ENCODE measurements around the gene CDH13.

CDH13 gene

GRCh38 chr16:83742124-83742899, 1115.5 kb downstream of the CDH13 start:
- no peak for DNase-seq

DNA sequence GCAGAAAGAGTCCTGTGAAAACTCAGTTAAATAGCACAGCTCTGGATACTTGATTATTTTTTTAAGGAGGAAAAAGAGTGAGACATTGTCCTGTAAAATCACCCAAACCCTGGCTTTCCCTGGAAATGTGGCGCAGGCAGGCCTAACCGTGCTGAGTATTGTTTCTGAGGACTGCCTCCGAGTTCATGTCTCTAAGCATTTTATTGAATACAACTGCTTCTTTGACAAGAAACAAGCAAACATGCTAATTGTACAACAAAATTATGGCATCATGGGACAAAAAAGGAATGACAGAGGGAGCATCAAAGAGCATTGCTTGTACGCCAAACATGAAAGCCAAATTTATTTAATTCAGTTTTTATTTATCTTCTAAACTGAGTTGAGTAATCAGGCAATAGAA, 1116.5 kb downstream of the CDH13 start:
- Mint-ChIP-seq H3K4me3 (no peak overlapping the region), H3K4me1 (peaks cover 26% of the 10 kb centered on the region), H3K27ac (no peak overlapping the region), H3K27me3 (ENCODE audit: low read depth, poor library complexity) (no peaks in the 10 kb centered on the region), H3K9me3 (peaks cover 4% of the 10 kb centered on the region), H3K36me3 (ENCODE audit: low read depth) (no peaks in the 10 kb centered on the region)
- TF ChIP-seq, protein P1, sequence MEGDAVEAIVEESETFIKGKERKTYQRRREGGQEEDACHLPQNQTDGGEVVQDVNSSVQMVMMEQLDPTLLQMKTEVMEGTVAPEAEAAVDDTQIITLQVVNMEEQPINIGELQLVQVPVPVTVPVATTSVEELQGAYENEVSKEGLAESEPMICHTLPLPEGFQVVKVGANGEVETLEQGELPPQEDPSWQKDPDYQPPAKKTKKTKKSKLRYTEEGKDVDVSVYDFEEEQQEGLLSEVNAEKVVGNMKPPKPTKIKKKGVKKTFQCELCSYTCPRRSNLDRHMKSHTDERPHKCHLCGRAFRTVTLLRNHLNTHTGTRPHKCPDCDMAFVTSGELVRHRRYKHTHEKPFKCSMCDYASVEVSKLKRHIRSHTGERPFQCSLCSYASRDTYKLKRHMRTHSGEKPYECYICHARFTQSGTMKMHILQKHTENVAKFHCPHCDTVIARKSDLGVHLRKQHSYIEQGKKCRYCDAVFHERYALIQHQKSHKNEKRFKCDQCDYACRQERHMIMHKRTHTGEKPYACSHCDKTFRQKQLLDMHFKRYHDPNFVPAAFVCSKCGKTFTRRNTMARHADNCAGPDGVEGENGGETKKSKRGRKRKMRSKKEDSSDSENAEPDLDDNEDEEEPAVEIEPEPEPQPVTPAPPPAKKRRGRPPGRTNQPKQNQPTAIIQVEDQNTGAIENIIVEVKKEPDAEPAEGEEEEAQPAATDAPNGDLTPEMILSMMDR (IDR thresholded peaks at IDR 0.05) = no peak
- no peak for DNase-seq

More at GRCh38 chr16:83742124-83742899, 1115.5 kb downstream of the CDH13 start:
- no peaks in the 10 kb centered on the region for H3K27me3 Mint-ChIP-seq (ENCODE audit: low read depth, poor library complexity)
- no peaks in the 10 kb centered on the region for H3K36me3 Mint-ChIP-seq (ENCODE audit: low read depth)
- peak overlapping the region; percentile 29 for H3K27ac Mint-ChIP-seq
- H3K4me1 Mint-ChIP-seq = peaks cover 30% of the 10 kb centered on the region
- H3K9me3 Mint-ChIP-seq = peaks cover 4% of the 10 kb centered on the region
- TF ChIP-seq, protein P1 (IDR thresholded peaks at IDR 0.05) = no peak
- H3K4me3 Mint-ChIP-seq = no peak overlapping the region

DNA sequence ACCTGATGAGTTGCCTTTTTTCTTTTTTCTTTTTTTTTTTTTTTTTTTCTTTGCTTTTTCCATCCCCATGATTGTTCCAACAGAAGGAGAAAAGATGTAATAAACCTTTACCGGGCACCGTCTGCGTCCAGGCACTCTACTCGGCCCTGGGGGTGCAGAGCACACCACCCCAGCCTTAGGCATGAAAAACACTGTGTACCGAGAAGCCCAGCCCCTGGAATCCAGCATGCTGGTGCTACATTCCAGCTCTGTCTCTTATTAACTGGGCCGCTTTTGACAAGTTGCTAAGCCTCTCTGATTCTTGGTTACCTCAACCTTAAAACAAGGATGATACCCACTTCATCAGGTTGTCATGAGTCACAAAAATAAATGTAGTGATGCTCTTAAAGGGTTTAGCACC, 1117.0 kb downstream of the CDH13 start:
- Mint-ChIP-seq H3K4me1 (peaks cover 25% of the 10 kb centered on the region), H3K9me3 (peaks cover 4% of the 10 kb centered on the region), H3K27ac (peak overlapping the region; percentile 51), H3K36me3 (ENCODE audit: low read depth) (no peaks in the 10 kb centered on the region), H3K27me3 (ENCODE audit: low read depth, poor library complexity) (no peaks in the 10 kb centered on the region), H3K4me3 (no peak overlapping the region)
- DNase-seq = no peak
- TF ChIP-seq, protein P1 (IDR thresholded peaks at IDR 0.05) = no peak

DNA sequence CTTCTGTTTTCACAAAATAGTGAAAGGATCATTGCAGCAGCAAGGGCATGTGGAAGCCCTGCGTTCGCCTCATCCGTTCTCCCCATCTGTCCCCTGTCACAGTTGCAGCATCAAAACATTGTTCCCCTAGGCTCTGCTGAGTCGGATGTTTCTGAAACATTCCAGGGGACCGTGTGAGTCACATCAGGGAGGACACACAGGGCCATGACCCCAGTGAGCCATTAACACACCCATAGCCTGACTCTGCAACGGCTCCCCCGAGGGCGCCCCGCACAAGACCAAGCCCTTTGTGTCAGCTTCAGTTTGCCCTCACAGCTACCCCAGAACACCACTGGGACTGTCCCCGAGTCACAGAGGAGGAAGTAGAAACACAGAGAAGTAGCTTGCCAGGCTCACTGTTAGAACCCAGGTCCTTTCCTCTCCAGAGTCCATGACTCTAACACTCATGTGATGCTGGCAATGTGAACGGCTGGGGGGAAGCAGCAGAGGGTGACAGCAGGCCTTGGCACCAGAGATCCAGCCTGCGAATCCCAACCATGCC, 1117.7 kb downstream of the CDH13 start:
- Mint-ChIP-seq H3K27ac (peak overlapping the region; percentile 96), H3K4me1 (peaks cover 25% of the 10 kb centered on the region), H3K4me3 (no peak overlapping the region), H3K36me3 (ENCODE audit: low read depth) (no peaks in the 10 kb centered on the region), H3K27me3 (ENCODE audit: low read depth, poor library complexity) (no peaks in the 10 kb centered on the region), H3K9me3 (peaks cover 9% of the 10 kb centered on the region)
- DNase-seq = peak; percentile 28
- TF ChIP-seq, protein P1 (IDR thresholded peaks at IDR 0.05) = no peak

DNA sequence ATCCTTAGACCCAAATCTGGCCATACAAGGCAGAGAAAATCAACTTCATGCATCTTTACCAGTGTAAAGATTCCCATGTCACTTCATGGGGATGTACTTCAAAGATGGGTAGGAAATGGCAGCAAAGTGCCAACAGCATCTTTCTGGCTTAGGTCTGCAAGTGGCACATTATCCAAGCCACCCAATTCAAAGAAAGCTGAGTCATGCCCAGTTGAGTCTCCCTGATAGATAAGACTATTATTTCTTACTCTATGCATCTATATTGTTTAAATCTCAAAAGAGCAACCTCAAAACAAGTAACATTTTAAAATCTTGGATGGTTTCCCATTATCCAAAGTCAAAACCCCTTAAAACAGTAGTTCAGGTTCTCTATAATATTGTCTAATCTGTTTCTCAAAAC, 1119.8 kb downstream of the CDH13 start:
- peaks cover 18% of the 10 kb centered on the region for H3K4me1 Mint-ChIP-seq
- H3K9me3 Mint-ChIP-seq = peaks cover 10% of the 10 kb centered on the region
- H3K27ac Mint-ChIP-seq = no peak overlapping the region
- H3K27me3 Mint-ChIP-seq (ENCODE audit: low read depth, poor library complexity) = no peaks in the 10 kb centered on the region
- TF ChIP-seq, protein P1 (IDR thresholded peaks at IDR 0.05) = no peak
- no peak overlapping the region for H3K4me3 Mint-ChIP-seq
- H3K36me3 Mint-ChIP-seq (ENCODE audit: low read depth) = no peaks in the 10 kb centered on the region
- DNase-seq = no peak

GRCh38 chr16:83747936-83748335, 1121.2 kb downstream of the CDH13 start:
- DNase-seq = no peak
- Mint-ChIP-seq H3K4me3 (no peak overlapping the region), H3K27me3 (ENCODE audit: low read depth, poor library complexity) (no peaks in the 10 kb centered on the region), H3K36me3 (ENCODE audit: low read depth) (no peaks in the 10 kb centered on the region), H3K9me3 (peaks cover 14% of the 10 kb centered on the region), H3K4me1 (peaks cover 18% of the 10 kb centered on the region), H3K27ac (no peak overlapping the region)
- TF ChIP-seq, protein P1 (IDR thresholded peaks at IDR 0.05) = no peak

All from nephron progenitor cell (in vitro differentiated cells).